Activated CD4-positive, CD25-positive, alpha-beta regulatory T cell treated with anti-CD3 and anti-CD28 coated beads, Interleukin-2, amount 50 U/mL, for 24 hours (primary cell): ENCODE results near the gene EIPR1.

ENCODE experiments used
- ATAC-seq, 2 donors: fragments of 150-1000 bp; cut with Tn5 transposase; one replicate each; pipeline ENCODE4 v1.10.0; 2021; ENCODE audit warnings: mild to moderate bottlenecking in 1 of 2, moderate library complexity in 1 of 2

EIPR1 gene

DNA sequence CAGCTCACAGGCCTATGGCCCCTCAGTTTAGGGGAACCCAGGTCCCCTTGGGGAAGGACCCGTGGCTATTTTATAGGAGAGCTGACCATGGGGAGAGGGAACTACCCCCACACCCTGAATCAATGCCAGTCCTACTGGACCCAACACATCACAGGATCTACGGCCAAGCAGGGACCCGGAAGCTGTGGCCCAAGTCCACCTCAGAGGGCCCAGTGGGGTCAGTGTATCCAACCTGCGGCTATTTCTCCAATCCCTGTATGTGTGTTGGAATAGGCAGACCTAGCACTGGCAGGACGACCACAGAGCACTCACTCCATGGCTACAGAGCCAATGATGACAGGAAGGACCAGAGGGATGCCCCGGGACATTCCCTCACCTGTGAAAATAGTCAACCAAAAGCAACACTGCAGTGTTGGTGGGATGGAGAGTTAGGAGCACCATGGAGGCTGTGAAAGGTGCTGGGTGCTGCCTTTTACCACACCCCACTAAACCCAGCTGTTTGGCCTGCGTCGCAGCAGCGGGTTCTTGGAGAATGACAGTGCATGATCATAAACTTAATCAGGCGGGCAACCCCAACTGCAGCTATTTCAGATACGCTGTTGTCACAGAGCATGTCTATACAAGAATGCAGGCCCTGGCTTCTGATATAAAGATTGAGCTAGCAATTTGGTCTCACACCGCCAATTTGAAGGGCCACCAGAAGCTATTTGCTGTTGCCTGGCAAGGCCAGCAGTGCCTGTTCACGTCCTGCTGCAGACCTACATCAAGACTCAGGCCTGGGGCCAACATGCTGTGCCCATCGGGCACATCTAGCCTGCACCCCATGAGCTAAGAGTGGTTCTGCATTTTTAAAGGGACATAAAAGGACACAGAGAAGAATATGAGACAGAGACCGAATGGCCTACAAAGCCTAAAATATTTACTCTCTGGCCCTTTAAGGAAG is 110.4 kb downstream of the EIPR1 start:
- ATAC-seq: no peak

DNA sequence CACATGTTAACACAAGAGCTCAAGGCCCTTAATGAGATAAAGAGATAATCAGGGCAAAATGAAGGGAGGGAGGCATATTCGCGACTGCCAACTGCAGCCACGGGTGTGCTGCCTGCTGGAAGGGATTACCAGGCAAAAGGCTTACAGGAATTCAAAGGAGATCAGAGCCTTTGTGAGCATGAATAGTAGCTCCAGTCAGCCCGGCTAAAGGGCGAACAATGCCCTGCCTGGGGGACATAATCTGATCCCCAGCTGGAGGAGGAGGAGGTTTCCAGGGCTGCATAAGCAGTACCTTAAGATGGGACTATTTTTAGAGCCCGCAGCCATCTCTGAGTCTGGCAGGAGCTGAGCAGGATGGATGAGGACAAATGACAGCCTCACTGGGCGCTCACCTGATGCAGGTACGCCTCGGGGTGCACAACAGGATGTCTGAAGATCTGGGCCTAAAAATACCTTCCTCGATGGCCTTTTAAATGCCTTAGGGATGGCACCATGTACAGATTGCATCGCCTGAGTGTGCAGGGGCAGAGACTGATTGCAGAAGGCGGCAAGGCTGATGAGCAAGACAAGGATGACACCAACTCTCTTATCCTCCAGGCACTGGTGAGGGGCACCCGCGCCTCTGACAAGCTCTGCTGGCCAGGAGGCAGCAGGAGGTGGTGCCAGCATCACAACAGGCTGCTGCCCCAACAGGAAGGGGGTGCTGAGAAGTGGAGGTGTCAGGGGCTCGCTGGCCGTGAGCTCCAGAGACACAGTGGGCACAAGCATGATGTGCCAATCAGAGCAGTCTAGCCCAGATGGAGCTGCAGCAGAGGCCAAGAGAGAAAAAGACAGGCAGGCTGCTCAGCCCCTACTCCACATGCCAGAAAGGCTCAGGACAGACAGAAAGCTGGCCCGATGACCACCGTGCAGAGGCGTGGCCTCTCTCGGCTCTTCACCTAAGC is 111.4 kb downstream of the EIPR1 start:
- no peak for ATAC-seq

DNA sequence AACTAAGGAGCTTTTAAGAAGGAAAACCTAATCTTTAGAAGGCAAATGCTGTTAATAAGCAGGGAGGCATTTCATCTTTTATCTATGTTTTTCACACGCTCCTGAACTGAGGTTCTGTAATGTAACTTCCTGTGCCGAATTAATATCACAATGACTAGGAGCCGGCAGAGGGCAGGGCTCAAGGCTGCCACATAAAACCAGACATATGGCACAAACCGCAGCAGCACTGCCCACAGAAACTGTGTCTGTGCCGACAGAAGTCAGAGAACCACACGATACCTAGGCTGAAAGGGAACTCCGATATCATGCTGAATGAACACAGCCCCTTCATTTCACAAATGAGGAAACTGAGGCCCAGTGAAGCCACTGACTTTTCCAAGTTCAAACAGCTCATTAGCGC is 112.1 kb downstream of the EIPR1 start:
- ATAC-seq: no peak

DNA sequence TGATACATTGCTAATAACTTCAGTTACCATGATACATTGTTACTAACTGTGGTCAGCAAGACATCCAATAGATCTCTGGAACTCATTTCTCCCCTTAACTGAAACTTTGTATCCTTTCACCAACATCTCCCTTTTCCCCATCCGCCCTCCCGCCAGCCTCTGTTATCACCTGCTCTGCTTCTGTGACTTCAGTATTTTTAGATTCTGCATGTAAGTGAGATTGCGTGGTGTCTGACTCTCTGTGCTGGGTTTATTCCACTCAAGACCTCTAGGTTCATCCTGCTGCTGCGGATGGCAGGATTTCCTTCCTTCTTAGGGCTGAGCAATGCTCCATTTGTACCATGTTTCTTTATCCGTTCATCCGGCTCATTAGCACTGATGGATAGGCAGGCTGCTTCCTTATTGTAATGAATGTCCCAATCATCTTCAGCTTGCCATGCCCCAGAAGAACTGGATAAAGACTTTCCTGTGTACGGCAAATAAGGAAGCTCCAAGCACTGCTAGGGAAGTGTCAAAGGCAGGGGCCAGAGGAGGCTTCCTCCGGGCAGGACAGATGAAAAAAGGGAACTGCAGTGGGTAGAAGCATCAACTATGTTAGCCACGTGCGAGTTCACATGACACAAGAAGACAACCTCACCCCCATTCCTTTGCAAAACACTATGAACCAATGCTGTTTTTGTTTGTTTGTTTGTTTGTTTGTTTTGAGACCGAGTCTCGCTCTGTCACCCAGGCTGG is 113.4 kb downstream of the EIPR1 start:
- ATAC-seq: no peak

DNA sequence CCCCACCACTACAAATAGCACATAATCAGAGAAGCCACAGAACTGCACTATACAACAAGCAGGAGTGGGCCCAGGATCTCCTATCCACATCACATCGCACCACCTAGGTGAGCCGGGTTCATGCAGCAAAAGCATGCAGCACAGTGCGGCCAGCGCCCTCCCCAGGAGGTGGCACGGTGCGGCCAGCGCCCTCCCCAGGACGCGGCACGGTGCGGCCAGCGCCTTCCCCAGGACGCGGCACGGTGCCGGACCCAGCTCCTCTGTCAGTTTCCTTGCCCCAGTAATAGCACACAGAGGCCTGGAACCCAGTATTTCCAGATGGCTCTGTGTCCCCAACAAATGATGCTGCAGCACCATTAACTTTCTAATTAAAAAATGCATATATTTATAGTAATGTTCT is 114.1 kb downstream of the EIPR1 start:
- ATAC-seq: no peak

DNA sequence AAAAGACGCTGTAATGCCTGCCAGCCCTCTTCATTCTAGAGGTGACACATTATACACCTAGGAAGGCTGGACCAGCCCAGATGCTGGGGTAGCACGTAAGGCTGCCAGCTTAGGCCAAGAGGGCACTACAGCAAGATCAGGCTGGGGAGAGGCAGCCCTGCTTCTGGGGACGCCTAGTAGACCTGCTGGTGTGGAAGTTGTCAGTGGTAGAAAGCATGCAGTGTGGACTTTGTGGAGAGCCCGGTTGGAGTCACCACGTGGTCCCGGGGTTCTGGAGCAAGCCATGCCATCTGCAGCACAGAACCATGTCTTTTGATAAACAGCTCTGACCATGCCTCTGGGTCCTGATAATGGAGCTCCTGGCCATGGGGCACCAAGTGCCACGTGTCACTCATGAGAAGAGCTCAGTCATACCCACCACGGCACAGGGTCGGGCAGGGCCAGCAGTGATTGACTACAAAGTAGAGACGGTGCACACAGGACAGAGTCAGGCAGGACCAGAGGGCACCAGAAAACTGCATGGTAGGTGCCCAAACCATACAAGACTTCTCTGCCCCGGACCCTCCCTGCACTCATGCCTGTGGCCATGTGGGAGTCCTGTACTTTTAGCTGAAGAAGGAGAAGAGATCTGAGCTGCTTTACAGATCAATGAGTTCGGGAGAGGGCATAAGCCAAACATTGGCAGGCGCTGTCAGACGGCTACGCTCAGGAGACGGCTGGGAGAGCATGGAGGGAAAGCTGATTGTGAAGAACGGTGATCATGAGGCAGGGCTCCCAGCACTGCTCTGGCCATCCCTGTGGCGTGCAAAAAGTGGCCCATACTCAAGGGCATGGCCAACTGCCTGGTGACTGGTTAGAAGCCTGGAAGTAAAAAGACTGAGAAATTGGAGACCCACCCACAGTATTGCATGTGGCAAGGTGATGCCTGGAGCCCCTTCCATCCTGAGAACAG is 114.9 kb downstream of the EIPR1 start:
- no peak for ATAC-seq

DNA sequence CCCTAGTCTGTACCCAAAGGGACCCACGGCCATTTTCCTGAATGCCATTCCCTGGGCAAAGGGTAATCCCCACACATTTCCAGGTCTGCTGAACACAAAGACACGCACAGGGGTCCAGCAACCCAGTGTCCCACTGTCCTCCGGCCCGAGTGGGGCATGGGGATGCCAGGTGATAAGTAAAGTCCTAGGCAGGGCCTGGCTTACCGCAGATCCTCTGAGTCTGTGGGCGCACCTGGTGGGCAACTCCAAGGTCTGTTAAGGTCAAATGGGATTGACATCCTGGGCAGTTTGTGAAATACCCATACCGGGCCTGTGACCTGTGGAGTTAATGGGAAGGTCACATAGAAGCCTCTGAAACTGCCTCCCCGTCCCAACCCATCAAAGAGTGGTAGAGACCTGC is 116.1 kb downstream of the EIPR1 start:
- ATAC-seq: no peak

DNA sequence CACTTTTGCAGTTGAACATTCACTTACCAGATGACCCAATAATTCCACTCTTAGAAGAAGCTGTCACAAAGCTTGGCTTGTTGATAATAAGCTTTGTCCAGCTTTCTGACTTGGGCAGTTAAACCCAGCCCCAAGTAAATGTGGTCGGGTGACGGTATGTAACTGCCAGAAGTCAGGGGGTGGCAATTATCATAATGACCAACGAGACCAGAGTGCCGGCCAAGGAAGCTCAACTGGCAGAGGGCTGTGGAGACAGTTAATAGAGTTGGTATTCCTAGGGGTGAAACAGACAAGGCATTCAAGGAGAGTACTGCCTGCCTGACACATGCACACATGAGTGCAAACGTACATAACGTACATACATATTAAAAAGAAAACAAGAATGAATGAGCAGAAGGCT is 116.7 kb downstream of the EIPR1 start:
- ATAC-seq: no peak

DNA sequence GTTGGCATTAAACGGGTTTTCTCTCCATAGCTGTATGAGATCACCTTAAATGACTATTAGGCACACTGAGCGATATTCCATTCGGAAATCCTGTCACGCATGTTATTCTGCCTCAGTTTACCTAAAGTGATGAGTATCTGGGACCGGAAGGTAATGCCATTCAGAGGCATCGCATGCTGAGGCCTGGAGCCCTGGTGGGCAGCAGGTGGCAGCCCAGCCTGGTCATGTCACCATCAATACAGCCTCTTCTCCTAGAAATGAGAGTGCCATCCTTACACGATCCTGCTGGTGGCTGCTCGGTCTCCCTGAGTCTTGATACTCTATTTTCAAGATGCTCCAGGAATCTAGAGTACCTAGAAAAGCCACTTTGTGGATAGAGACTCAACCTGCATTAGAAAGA is 119.8 kb downstream of the EIPR1 start:
- no peak for ATAC-seq

DNA sequence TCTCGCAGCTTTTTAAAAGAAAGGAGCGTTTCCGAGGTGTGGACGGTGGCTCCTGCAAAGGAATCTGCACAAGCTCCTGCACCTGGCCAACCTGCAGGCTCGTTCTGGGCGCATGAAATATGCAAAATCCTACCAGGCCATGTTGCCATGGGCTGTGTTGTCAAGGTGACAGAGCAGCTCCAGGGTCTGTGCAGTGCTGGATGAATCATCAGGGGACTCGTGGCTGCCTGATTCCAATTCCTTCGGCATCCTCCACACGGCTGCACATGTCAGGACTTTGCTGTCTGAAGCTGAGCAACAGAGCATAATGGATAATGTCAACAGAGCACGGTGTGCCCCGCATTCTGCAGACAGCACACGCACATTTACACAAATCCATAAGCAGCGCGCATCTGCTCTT is 120.5 kb downstream of the EIPR1 start:
- ATAC-seq: no peak

DNA sequence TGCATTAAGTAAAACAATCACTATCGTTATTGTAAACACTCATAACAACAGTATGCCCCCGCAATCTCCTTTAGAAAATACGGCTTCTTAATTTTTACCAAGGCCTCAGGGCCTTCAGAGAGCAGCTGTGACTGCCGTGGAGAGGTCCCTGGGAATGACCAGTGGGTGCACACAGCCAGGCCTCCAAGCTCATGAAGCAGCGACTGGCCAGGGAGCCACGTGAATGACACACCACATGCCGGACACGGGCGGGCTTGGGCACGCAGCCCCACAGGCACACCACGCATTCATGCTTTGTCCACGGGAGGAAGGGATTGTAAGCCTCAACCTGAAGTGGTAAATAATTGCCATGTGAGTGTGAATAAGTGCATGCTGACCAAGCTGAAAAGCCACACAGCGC is 121.0 kb downstream of the EIPR1 start:
- ATAC-seq: no peak

DNA sequence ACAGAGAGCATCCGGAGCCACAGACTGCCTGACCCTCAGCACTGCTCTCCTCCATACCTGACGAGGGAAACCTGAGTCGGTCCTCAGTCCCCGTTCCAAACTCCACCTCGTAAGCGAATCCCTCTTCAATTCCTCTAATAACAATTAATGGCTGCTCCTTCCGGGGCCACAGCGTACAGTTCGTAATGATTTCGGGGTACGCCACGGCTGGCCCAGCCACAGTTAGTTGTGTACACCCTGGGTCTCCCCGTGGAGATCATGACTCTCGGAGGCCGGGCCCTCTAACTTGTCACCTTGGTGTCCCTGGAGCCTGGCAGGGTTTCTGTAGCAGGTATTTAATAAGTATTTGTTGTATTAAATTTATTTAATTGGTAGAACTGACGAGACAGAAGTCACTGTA is 121.5 kb downstream of the EIPR1 start:
- ATAC-seq: no peak

DNA sequence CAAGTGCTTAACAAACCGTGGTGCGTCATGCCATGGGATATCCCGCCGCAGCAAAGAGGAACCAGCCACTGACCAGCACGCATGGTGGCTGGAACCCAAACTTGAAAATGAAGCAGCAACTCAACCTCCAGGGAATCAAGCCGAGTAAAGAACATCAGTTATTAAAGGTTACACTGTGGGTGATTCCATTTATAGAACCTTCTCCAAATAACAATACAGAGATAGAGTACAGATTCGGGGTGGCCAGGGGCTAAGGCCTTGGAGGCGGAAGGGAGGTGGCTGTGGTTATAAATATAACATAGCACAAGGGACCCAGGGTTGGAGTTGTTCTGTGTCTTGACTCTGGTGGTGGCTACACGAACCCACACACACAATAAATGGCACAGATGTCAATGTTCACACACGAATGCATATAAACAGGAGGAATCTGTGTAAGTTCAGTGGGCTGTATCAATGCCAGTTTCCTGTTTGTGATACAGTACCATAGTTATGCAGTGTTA is 123.1 kb downstream of the EIPR1 start:
- ATAC-seq: peak; percentile 25 to 36

DNA sequence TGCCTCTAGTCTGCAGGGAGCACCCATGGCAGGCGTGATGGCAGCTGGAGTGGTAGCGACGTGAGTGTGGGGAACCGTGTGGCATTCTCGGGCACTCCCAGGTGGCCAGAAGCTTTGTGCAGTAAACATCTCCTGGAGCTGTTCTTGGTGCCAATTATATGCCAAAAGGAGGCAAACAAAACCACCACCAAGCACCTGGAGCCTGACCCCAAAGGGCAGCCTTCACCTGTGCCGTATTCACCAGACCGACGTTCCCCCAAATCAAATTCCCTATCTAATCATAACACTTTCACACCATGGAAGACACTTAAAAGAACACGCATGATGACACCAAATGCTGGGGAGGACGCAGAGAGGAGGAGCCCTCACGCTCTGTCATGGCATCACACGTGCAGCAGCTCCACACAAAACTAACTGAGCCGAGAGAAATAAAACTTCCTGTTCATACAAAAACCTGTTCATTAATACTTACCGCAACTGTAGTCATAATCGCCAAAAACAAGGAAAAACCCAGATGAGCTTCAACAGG is 123.6 kb downstream of the EIPR1 start:
- peak; percentile 6 to 20 for ATAC-seq

DNA sequence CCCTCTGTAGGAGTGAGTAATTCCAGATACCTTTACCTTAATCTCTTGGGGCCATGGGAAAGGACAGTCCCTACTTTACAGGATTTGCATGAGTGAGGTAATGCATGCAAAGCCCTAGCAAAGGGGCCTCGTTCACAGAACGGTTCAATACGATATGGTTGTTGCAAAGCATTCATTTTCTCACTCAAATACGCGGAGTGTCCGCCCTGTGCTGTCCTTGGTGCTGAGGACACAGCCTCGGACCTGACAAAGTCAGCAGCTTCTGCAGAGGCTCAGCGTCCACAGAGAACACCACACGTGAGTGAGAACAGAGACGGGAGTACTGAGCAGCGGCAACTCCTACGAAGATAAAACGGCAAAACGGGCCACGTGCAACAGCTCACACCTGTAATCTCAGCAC is 125.7 kb downstream of the EIPR1 start:
- no peak for ATAC-seq

DNA sequence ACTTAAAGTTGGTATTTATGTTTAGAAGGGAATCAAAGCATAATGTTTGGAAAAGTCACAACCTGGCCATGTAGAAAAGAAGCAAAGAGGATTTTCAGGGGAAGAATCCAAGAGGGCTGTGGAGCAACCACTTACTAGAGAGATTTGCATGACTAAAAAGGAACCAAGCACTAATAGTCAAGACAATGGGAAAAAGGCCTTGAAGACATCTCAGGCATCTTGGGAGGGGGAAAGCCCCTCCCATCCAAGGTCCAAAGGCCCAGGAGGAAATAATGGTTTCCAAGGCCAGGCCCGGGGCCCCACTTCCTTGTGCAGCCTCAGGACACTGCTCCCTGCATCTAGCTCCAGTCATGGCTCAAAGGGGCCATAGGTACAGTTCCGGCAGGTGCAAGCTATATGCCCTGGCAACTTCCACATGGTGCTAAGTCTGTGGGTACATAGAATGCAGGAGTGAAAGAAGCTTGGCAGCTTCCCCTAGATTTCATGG is 128.1 kb downstream of the EIPR1 start:
- ATAC-seq: no peak

DNA sequence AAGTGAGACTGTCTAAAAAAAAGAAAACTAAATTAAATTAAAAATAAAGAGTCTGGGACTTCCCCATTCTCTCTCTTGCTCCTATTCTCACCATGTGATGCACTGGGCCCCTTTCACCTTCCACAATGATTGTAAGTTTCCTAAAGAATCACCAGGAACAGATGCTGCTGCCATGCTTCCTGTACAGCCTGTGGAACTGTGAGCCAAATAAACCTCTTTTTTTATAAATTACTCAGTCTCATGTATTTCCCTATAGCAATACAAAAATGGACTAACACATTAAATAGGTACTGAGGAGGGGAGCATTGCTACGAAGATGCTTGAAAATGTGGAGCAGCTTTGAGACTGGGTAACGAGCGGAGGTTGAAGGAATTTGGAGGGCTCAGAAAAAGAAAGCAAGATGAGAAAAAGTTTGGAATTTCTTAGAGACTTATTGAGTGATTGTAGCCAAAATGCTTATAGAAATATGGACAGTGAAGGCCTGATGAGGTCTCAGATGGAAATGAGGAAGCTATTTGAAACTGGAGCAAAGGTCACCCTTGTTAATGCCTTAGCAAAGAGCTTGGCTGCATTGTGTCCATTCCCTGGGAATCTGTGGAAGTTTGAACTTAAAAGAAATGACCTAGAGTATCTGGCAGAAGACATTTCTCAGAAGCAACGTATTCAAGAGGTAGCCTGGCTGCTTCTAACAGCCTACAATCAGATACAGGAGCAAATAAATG is 128.7 kb downstream of the EIPR1 start:
- ATAC-seq: no peak

DNA sequence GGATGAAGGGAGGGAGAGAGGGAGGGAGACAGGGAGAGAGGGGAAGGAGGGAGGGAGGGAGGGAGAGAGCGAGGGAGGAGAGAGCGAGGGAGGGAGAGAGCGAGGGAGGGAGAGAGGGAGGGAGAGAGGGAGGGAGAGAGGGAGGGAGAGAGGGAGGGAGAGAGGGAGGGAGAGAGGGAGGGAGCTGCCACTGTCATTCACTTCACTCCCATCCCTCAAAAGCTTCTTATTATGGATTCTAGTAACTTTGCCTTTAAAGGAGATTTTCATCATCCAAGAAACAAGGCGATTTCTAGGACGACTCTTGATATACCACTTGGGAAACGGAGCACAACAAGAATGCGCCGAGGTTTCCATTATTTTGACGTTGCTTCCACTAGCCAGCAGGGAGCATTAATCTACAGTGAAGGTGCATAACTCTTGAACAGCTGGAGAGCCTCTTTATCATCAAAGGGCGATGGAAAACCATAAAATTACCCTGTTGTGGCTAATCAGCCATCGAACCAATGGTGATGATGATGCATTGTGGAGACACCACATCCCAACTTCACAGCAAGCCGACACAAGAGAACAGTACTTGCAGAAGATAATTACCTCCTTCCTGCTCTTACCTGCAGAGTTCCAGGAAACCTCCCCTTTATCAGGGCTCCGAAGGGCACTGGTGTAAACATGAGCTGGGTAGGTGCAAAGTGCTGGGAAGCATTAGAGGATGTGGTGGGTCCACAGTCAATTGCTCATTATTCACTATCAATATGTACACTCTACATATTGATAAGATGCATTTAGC is 130.5 kb downstream of the EIPR1 start:
- no peak for ATAC-seq

DNA sequence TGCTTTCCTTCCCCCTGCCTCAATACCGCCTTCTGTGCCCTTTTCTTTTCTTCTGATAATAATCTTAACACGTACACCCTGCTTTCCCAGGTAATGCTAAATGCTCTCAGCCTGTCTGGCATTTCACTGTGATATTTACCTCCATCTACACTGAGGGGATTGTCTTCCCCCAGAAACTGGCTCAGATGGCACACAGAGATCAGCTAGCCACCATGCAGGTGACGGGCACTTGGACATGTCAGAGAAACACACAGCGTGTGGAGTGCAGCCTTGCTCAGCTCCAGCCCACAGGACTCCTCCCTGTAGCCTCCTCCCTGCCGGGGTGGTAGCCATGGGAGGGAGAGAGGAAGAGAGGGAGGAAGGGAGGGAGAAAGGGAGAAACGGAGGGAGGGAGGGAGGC is 131.2 kb downstream of the EIPR1 start:
- ATAC-seq: no peak

DNA sequence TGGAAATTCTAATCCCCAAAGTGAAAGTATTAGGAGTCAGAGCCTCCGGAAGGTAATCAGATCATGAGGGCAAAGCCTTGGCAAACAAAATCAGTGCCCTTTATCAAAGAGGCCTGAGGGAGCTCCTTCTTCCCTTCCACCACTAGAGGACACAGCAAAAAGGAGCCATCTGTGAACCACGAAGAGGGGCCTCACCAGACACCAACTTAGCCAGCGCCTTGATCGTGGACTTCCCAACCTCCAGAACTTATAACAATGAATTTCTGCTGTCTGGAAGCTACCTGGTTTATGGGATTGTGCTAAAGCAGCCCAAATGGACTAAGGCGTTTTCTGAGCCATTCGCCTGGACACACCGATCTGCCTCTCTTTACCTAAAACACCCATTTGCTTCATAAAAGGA is 133.1 kb downstream of the EIPR1 start:
- ATAC-seq: no peak
